Fibroblast of lung (primary cell): ENCODE data around the gene IL26. TPM values are rescaled to one million over a fixed set of nuclear protein-coding genes. Genes with fewer than 3 reads are reported as not detected.

Source experiments
- DNase-seq, 2 donors: peaks; one replicate each; pipeline versions ENCODE4 v3.0.0 to v3.0.0-alpha.2; 2010; ENCODE audit warnings: low read depth in 2 of 2
- H2AFZ ChIP-seq: 2 replicates; pipeline ENCODE4 v1.5.1; 2012; ENCODE audit warnings: low read length, control low read depth, inconsistent platforms
- H3K27ac ChIP-seq: 2 replicates; pipeline ENCODE4 v1.5.1; 2011; ENCODE audit warnings: low read length, control low read depth; ENCODE audit not compliant: insufficient read depth
- H3K27me3 ChIP-seq: 2 replicates; pipeline ENCODE4 v1.5.1; 2011; ENCODE audit warnings: mild to moderate bottlenecking, low read length; ENCODE audit not compliant: control insufficient read depth, insufficient read depth
- H3K36me3 ChIP-seq: 2 replicates; pipeline ENCODE4 v1.5.1; 2011; ENCODE audit warnings: low read length; ENCODE audit not compliant: control insufficient read depth, insufficient read depth
- H3K4me1 ChIP-seq: 2 replicates; pipeline ENCODE4 v1.5.1; 2011; ENCODE audit warnings: low read length; ENCODE audit not compliant: control insufficient read depth, insufficient read depth; ENCODE audit errors: extremely low read depth
- H3K4me2 ChIP-seq: 2 replicates; pipeline ENCODE4 v1.5.1; 2011; ENCODE audit warnings: low read length, control low read depth; ENCODE audit not compliant: insufficient read depth; ENCODE audit errors: extremely low read depth
- H3K4me3 ChIP-seq, 4 experiments: fragments of 200-600 bp in 1 of 4; sonication (generic) in 1 of 4; replicated peaks in 1 of 4; 2 replicates each; pipeline ENCODE4 v1.5.1; 2011 to 2016; ENCODE audit warnings: low read length in 4 of 4, low read depth in 3 of 4, mild to moderate bottlenecking in 3 of 4, control low read depth in 2 of 4, inconsistent platforms in 1 of 4, mixed read lengths in 1 of 4; ENCODE audit not compliant: insufficient read depth in 1 of 4; ENCODE audit errors: control extremely low read depth in 1 of 4
- H3K79me2 ChIP-seq: 2 replicates; pipeline ENCODE4 v1.5.1; 2012; ENCODE audit warnings: mild to moderate bottlenecking, low read length, inconsistent platforms; ENCODE audit not compliant: control insufficient read depth, insufficient read depth
- H3K9ac ChIP-seq: 2 replicates; pipeline ENCODE4 v1.5.1; 2011; ENCODE audit warnings: mild to moderate bottlenecking, low read length, control low read depth; ENCODE audit not compliant: insufficient read depth
- H3K9me3 ChIP-seq: 2 replicates; pipeline ENCODE4 v1.5.1; 2012; ENCODE audit warnings: low read depth, low read length; ENCODE audit not compliant: control insufficient read depth, insufficient read depth
- H4K20me1 ChIP-seq: 2 replicates; pipeline ENCODE4 v1.5.1; 2011; ENCODE audit warnings: low read length; ENCODE audit not compliant: control insufficient read depth, insufficient read depth; ENCODE audit errors: extremely low read depth
- CTCF ChIP-seq, 2 donors: IDR thresholded peaks in 1 of 2; conservative IDR thresholded peaks in 1 of 2; 1 replicate in 1 of 2; 2 replicates in 1 of 2; pipeline ENCODE4 v1.5.1; 2011 to 2012; ENCODE audit warnings: low read length in 2 of 2, control low read depth in 1 of 2, inconsistent platforms in 1 of 2, low read depth in 1 of 2, mild to moderate bottlenecking in 1 of 2
- EZH2 ChIP-seq: IDR thresholded peaks from 2 replicates; pipeline ENCODE4 v1.5.1; 2012; ENCODE audit warnings: low read length, control low read depth, mild to moderate bottlenecking; ENCODE audit errors: missing control alignments
- polyA plus RNA-seq, 2 donors: library from polyadenylated mRNA; depleted of rRNA in 1 of 2; stranded (reverse) in 1 of 2; unstranded in 1 of 2; fragments of >200 nt; gene quantifications; 2 replicates each; pipeline ENCODE4 v1.2.1, GENCODE V29; 2011 to 2012; ENCODE audit warnings: missing spikeins in 1 of 2
- total RNA-seq: library from RNA; depleted of rRNA; stranded (reverse); fragments of >200 nt; gene quantifications from 2 replicates; pipeline ENCODE4 v1.2.1, GENCODE V29; 2014

Gene IL26
- total and polyA plus RNA-seq, 2 donors (not counting 1 experiment from before 2014, with no cell fraction given), result not detected

- DNase-seq, result peak in 1 of 2 donors; percentile 20
- Histone ChIP-seq H3K27ac (no peak overlapping the region), H2AFZ (no peak overlapping the region), H3K4me1 (no peaks in the 10 kb centered on the region), H3K4me2 (no peak overlapping the region), H3K79me2 (no peaks in the 10 kb centered on the region), H3K36me3 (no peaks in the 10 kb centered on the region), H3K4me3 (no peak overlapping the region), H3K9me3 (no peaks in the 10 kb centered on the region), H3K27me3 (no peaks in the 10 kb centered on the region), H4K20me1 (no peaks in the 10 kb centered on the region), H3K9ac (no peak overlapping the region)
- TF ChIP-seq CTCF (conservative IDR thresholded peaks at IDR 0.05 in 1 of 2, IDR thresholded peaks at IDR 0.05 in 1 of 2; ENCODE audit: low read depth in 1 of 2, low read length in 2 of 2) (no peak), EZH2 (no peak)
Measured at GRCh38 chr12:68180792-68181744, 44.5 kb downstream of the IL26 start.

- no peak overlapping the region for H3K4me3 ChIP-seq
- no peaks in the 10 kb centered on the region for H3K27me3 ChIP-seq
- TF ChIP-seq EZH2 (no peak), CTCF (conservative IDR thresholded peaks at IDR 0.05 in 1 of 2, IDR thresholded peaks at IDR 0.05 in 1 of 2; ENCODE audit: low read depth in 1 of 2, low read length in 2 of 2) (no peak)
- H3K9me3 ChIP-seq, result no peaks in the 10 kb centered on the region
- no peak overlapping the region for H3K27ac ChIP-seq
- no peak overlapping the region for H3K4me2 ChIP-seq
- no peak for DNase-seq
- no peak overlapping the region for H2AFZ ChIP-seq
- no peaks in the 10 kb centered on the region for H3K79me2 ChIP-seq
- H4K20me1 ChIP-seq, result no peaks in the 10 kb centered on the region
- no peaks in the 10 kb centered on the region for H3K36me3 ChIP-seq
- no peaks in the 10 kb centered on the region for H3K4me1 ChIP-seq
- H3K9ac ChIP-seq, result no peak overlapping the region
Measured at GRCh38 chr12:68178774-68179439, 46.7 kb downstream of the IL26 start.

- Histone ChIP-seq H3K4me2 (no peak overlapping the region), H3K9ac (no peak overlapping the region), H3K79me2 (no peaks in the 10 kb centered on the region), H3K4me1 (no peaks in the 10 kb centered on the region), H3K27me3 (no peaks in the 10 kb centered on the region), H3K36me3 (no peaks in the 10 kb centered on the region), H2AFZ (no peak overlapping the region), H3K27ac (no peak overlapping the region), H3K4me3 (no peak overlapping the region), H3K9me3 (no peaks in the 10 kb centered on the region), H4K20me1 (no peaks in the 10 kb centered on the region)
- TF ChIP-seq CTCF (conservative IDR thresholded peaks at IDR 0.05 in 1 of 2, IDR thresholded peaks at IDR 0.05 in 1 of 2; ENCODE audit: low read depth in 1 of 2, low read length in 2 of 2) (no peak), EZH2 (no peak)
- DNase-seq, result no peak
Measured at GRCh38 chr12:68178184-68178583, 47.4 kb downstream of the IL26 start.
